ENCODE results near the gene FAM107B. TPM values are rescaled to one million over a fixed set of nuclear protein-coding genes. Genes with fewer than 3 reads are reported as not detected.
A peak's percentile ranks its signal among the peaks of the same experiment; 100 is the strongest.

FAM107B gene
- total RNA-seq, 1 donor from 2014 or later = 43.0 TPM

DNA sequence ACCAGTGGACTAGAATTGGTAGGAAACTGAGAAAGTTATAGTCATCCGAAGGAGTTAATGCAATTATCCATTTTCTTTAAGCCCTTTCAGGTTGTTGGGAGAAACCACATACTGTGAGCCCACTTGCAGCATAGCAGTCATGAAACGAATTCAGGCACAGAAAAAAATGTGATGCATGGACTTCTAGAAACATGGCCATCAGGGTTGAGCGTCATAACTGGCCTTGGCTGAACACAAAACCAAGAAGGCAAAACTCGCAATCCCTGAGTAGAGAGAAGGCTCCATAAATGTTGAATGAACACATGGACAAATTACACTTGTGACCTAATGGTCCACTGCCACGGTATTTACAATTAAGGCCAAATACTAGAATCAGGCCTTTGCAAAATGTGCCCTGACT is 121.9 kb downstream of the FAM107B start:
- Histone ChIP-seq H3K27ac (peak overlapping the region; percentile 79), H3K9me3 (ENCODE audit: low read depth) (no peaks in the 10 kb centered on the region), H3K9ac (no peak overlapping the region), H3K4me1 (peaks cover 48% of the 10 kb centered on the region), H3F3A (ENCODE audit: low read depth) (peaks cover 20% of the 10 kb centered on the region), H3K4me2 (peak overlapping the region; percentile 53), H4K20me1 (ENCODE audit: low read depth) (no peaks in the 10 kb centered on the region), H3K79me2 (ENCODE audit: low read depth) (no peaks in the 10 kb centered on the region), H3K27me3 (no peaks in the 10 kb centered on the region), H3K4me3 (no peak overlapping the region), H2AFZ (replicated peaks) (no peak overlapping the region), H3K36me3 (no peaks in the 10 kb centered on the region)
- no peaks in the 10 kb centered on the region for H3K9me3 Mint-ChIP-seq
- TF ChIP-seq EZH2phosphoT487 (IDR thresholded peaks at IDR 0.05) (no peak), EZH2 (IDR thresholded peaks at IDR 0.05) (no peak)
- TF ChIP-seq, protein P1, sequence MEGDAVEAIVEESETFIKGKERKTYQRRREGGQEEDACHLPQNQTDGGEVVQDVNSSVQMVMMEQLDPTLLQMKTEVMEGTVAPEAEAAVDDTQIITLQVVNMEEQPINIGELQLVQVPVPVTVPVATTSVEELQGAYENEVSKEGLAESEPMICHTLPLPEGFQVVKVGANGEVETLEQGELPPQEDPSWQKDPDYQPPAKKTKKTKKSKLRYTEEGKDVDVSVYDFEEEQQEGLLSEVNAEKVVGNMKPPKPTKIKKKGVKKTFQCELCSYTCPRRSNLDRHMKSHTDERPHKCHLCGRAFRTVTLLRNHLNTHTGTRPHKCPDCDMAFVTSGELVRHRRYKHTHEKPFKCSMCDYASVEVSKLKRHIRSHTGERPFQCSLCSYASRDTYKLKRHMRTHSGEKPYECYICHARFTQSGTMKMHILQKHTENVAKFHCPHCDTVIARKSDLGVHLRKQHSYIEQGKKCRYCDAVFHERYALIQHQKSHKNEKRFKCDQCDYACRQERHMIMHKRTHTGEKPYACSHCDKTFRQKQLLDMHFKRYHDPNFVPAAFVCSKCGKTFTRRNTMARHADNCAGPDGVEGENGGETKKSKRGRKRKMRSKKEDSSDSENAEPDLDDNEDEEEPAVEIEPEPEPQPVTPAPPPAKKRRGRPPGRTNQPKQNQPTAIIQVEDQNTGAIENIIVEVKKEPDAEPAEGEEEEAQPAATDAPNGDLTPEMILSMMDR (IDR thresholded peaks at IDR 0.05) = no peak
- peaks cover 68% of the 10 kb centered on the region for H3K4me1 Mint-ChIP-seq
- no peak overlapping the region for H3K4me3 Mint-ChIP-seq
- no peaks in the 10 kb centered on the region for H3K36me3 Mint-ChIP-seq
- peak overlapping the region; percentile 97 for H3K27ac Mint-ChIP-seq
- DNase-seq (ENCODE audit: low spot score) = no peak
- H3K27me3 Mint-ChIP-seq (ENCODE audit: insufficient read depth, low read depth) = peaks cover 7% of the 10 kb centered on the region

DNA sequence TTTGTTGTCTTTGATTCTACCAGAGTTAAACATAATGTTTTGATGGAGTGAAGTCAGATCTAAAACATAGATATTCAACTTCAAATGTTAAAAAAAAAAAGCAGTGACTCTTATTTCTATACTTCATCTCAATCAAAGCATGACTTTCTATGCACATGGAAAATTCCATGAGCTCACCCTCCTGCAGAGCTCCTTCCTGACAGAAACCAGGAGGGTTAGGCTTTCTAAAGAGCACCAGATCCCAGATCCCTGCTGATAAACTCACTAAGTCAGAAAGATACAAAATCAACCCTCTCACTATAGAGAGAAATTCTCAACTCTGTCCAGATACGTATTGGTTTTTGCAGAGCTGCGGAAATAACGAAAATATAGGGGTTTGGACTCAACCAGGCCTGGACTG is 122.6 kb downstream of the FAM107B start:
- DNase-seq (ENCODE audit: low spot score) = no peak
- peaks cover 23% of the 10 kb centered on the region for H3F3A ChIP-seq (ENCODE audit: low read depth)
- Mint-ChIP-seq H3K9me3 (no peaks in the 10 kb centered on the region), H3K27me3 (ENCODE audit: insufficient read depth, low read depth) (peaks cover 7% of the 10 kb centered on the region), H3K36me3 (no peaks in the 10 kb centered on the region), H3K4me3 (no peak overlapping the region), H3K27ac (peak overlapping the region; percentile 97), H3K4me1 (peaks cover 72% of the 10 kb centered on the region)
- no peaks in the 10 kb centered on the region for H4K20me1 ChIP-seq (ENCODE audit: low read depth)
- TF ChIP-seq, protein P1 (IDR thresholded peaks at IDR 0.05) = no peak
- TF ChIP-seq EZH2phosphoT487 (IDR thresholded peaks at IDR 0.05) = no peak
- no peak for TF ChIP-seq EZH2 (IDR thresholded peaks at IDR 0.05)
- no peaks in the 10 kb centered on the region for H3K9me3 ChIP-seq (ENCODE audit: low read depth)
- no peak overlapping the region for H2AFZ ChIP-seq (replicated peaks)
- H3K4me2 ChIP-seq = peak overlapping the region; percentile 15
- no peak overlapping the region for H3K27ac ChIP-seq
- no peak overlapping the region for H3K9ac ChIP-seq
- no peaks in the 10 kb centered on the region for H3K27me3 ChIP-seq
- H3K4me3 ChIP-seq = no peak overlapping the region
- no peaks in the 10 kb centered on the region for H3K36me3 ChIP-seq
- peaks cover 54% of the 10 kb centered on the region for H3K4me1 ChIP-seq
- H3K79me2 ChIP-seq (ENCODE audit: low read depth) = no peaks in the 10 kb centered on the region

DNA sequence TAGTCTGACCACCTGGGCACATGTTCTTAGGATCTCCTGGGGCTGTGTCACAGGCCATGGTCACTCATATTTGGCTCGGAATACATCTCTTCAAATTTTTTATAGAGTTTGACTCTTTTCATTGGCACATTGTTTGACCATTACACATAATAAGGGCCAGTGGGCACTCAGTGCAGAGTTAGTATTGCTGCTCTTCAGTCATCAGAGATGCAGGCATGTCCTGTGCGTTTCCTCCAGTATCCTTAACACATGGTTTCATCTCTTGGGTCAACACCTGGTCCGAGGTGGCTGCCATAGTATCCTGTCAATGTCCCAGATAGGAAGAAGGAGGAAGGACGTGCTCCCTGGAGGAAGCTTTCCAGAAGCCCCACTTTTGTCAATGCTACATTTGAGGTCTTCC is 125.0 kb downstream of the FAM107B start:
- Histone ChIP-seq H3F3A (ENCODE audit: low read depth) (peaks cover 23% of the 10 kb centered on the region), H3K27me3 (no peaks in the 10 kb centered on the region), H3K79me2 (ENCODE audit: low read depth) (no peaks in the 10 kb centered on the region), H2AFZ (replicated peaks) (no peak overlapping the region), H3K9ac (no peak overlapping the region), H3K4me3 (no peak overlapping the region), H3K4me1 (peaks cover 50% of the 10 kb centered on the region), H3K27ac (no peak overlapping the region), H3K9me3 (ENCODE audit: low read depth) (no peaks in the 10 kb centered on the region), H3K4me2 (no peak overlapping the region), H3K36me3 (no peaks in the 10 kb centered on the region), H4K20me1 (ENCODE audit: low read depth) (no peaks in the 10 kb centered on the region)
- H3K4me1 Mint-ChIP-seq = peaks cover 70% of the 10 kb centered on the region
- no peaks in the 10 kb centered on the region for H3K9me3 Mint-ChIP-seq
- TF ChIP-seq, protein P1 (IDR thresholded peaks at IDR 0.05) = no peak
- TF ChIP-seq EZH2phosphoT487 (IDR thresholded peaks at IDR 0.05) (no peak), EZH2 (IDR thresholded peaks at IDR 0.05) (no peak)
- peaks cover 10% of the 10 kb centered on the region for H3K27me3 Mint-ChIP-seq (ENCODE audit: insufficient read depth, low read depth)
- no peaks in the 10 kb centered on the region for H3K36me3 Mint-ChIP-seq
- no peak overlapping the region for H3K4me3 Mint-ChIP-seq
- DNase-seq (ENCODE audit: low spot score) = no peak
- H3K27ac Mint-ChIP-seq = peak overlapping the region; percentile 97

Measured in neural progenitor cell (in vitro differentiated cells).